NCI-H2029 (cell line): ENCODE data around the gene LRCH2.
"Not testable (repeated sequence)": the region's sequence is repeated elsewhere in the genome, so short reads cannot be mapped to it uniquely, and the experiment has no call there.

Experiments
- DNase-seq: peaks from one replicate; lab custom pipeline; 2025; lab: John Stamatoyannopoulos, UW

LRCH2 gene, protein sequence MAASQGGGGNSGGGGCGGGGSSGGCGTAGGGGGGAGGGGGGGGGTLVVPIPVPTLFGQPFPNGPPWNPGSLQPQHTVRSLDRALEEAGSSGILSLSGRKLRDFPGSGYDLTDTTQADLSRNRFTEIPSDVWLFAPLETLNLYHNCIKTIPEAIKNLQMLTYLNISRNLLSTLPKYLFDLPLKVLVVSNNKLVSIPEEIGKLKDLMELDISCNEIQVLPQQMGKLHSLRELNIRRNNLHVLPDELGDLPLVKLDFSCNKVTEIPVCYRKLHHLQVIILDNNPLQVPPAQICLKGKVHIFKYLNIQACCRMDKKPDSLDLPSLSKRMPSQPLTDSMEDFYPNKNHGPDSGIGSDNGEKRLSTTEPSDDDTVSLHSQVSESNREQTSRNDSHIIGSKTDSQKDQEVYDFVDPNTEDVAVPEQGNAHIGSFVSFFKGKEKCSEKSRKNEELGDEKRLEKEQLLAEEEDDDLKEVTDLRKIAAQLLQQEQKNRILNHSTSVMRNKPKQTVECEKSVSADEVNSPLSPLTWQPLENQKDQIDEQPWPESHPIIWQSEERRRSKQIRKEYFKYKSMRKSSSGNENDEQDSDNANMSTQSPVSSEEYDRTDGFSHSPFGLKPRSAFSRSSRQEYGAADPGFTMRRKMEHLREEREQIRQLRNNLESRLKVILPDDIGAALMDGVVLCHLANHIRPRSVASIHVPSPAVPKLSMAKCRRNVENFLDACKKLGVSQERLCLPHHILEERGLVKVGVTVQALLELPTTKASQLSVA

DNA sequence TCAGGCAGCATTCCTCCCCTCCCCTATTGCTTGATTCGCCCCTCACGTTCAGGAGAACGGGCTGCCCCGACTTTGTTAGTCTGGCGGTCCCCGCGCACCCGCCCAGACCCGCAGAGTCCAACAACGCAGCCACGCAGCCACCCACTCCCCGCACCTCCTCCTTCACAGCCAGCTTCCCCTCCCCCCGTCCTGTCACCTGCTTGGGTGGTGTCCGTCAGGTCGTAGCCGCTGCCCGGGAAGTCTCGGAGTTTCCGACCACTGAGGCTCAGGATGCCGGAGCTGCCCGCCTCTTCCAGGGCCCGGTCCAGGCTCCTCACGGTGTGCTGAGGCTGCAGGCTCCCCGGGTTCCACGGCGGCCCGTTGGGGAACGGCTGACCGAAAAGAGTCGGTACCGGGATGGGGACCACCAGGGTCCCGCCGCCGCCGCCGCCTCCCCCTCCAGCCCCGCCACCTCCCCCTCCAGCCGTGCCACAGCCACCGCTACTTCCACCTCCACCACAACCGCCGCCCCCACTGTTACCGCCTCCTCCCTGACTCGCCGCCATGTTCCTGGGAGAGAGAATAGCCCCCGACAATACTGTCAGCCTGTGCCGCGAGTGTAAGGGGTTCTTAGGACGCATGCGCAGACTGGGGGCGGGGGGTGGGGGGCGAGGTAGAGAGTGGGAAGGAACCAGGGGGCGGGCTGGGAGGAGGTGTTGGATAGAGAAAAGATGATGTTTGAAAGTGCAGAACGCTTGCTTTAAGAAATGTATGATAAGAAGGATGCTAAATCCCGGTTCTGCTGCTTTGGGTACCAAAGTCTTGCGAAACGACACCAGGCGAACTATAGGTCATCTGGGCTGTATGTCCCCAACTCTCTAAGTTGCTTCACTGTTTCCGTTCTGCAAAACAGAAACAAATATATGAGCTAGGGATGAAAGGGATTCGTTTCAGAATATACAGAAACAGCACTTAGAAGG is at the start of gene LRCH2:
Gene LRCH2, minus strand, starts transcription at position 600 of the 959 bp plus-strand sequence. Its CDS starts 55 bp downstream, at position 545.
- DNase-seq = no peak

DNA sequence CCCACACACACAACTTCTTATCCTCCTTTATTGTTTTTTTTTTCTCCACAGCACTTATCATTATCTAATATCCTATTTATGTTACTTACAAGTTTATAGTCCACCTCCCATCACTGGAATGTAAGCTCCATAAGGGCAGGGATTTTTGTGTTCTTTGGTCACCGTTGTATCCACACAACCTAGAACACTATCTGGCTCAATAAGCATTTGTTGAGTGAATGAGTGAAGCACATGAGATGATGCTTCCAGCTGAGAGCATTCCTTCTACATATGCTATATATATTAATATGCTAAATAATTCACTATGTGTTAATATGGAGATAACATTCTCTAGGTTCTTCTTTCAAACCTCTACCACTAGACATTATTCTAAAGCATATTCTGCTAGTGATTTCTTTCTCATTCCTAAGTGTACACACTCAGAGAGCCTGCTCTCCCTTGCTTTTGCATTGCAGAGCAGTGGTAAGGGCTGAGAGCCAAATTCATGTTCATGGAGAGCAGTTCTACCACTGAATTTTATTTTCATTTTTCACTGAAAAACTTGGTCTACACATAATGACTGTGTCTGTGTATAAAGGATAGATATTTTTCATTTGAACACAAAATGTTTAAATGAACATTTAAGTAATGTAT is 35.3 kb upstream of the LRCH2 start:
- no peak for DNase-seq

DNA sequence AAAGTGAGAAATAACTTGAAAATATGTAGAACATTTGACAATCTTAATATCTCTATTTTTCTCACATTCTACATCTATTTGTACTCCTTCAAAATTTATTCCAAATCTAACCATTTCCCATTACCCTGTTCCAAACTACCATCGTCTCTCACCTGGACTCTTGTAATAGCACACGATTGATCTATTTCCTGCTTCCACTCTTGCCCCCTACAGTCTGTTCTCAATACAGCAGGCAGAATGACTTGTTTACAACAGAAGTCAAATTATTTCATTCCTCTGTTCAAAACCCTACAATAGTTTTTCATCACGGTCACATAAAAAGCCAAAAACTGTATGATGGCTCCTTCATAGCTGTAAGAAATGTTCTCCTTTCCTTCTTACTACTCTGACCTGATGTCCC is 34.5 kb upstream of the LRCH2 start:
- no peak for DNase-seq

DNA sequence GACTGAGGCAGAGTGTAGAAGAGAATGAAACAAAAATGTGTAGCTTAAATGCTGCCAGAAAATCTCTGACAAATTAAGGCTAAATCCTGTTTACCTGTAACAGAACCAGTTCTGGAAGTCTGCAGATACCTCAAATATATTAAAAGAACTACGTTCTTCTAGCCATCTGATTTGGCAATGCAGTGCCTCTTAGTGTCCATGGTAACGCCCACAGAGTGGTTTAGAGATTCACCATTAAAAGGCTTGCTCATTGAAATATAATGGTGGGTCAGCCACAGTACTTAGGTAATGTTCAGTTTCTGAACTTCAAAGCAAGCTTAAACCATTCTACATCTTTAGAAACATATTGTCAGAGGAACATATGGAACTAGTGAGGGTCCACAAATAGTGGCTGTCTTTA is 32.4 kb upstream of the LRCH2 start:
- no peak for DNase-seq

DNA sequence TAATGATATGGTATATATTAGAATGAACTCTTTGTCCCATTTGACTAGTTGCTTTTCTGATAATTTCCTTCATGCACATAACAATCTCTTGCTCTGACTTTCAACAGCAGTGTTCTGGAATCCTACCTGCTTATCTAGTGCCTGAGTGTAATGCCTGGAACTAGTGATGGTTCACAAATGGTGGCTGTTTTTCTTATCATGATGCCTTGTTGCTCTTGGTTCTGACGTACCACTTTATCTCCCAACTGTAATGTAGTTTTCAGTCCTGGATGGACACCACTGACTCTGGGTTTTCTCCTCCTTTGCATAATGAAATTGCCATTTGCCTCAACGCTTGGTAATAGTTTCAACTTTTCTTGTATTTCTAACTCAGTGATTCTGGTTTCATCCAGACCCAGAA is 30.1 kb upstream of the LRCH2 start:
- DNase-seq = no peak

DNA sequence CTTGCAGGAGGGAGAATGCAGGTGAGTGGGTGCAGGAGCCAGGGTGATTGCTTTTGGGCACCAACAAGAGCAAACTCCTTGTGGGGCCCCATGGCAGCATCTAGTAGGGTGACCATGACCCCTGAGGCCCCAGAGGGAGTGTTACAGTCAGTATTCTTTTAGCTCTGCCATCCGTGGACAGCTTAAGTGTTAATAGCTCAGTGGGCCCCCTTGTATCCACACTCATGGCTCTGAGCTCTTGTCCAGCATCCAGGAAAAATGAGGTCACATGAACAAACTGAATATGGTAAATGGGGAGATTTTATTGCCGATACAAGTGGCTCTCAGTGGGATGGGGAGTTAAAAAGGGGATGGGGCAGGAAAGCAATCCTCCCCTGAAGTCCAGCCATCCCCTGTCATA is 27.3 kb upstream of the LRCH2 start:
- no peak for DNase-seq

DNA sequence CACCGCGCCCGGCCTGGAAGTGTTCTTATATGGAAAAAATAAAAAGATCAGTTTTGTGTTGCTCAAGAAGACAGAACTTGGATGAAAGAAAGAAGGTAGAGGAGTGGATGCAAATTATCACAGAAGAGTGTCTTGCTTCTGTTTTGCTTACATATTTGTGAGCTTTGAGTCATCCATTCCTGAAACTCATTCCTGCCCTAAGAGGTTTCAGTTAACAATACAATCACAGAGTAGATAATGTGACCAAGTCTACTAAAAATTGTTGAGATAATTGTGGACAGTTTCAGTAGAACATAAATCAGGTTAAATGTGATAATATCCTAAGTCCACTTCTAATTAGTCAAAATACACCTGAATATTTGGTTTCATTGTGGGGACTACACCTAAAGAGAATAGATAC is 26.4 kb upstream of the LRCH2 start:
- no peak for DNase-seq

DNA sequence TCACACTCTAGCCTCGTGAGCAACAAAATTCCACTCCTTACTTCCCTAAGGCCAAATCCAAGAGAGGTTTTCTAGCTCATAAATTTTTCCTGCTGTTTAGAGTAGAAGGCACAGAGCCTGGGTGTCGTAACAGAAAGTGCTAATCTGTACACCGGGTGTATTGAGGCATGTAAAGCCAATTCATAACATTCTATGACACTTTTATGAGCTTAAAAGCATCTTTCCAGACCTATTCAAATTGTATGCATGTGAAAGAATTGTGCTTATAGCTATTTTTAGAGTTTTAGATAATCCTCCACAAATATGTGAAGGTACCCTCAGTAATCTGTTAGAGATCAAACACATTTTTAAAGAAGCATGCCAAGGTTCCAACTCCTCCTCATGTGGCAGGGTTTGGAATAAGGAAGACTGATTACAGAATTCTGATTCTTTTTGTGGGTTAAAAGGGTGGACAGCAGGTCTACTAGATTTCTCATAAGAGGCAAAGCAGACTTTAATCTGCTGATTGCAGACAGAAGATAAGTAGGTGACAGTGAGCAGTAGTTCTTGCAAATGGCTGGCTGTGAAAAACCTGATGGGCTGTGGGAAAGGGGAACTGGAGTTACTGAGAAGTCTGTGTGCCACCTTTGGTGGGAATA is 25.5 kb upstream of the LRCH2 start:
- DNase-seq = no peak

DNA sequence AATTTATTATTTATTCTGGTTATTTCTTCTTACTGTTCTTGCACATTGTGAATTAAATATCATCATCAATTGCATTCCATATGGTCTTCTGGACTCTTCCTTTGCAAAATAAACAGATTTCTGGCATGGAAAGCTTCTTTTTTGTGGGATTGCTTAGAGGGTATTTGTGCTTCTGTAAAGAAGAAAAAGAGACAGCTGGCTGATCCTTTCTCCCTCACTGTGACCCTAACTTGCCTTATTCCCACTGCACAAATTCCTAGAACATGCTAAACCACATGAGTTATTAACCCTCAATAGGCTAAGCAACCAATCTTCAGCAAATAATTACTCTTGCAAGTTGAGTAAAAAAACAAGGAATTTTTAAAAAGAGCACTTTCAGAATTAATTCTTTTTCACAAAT is 23.8 kb upstream of the LRCH2 start:
- no peak for DNase-seq

DNA sequence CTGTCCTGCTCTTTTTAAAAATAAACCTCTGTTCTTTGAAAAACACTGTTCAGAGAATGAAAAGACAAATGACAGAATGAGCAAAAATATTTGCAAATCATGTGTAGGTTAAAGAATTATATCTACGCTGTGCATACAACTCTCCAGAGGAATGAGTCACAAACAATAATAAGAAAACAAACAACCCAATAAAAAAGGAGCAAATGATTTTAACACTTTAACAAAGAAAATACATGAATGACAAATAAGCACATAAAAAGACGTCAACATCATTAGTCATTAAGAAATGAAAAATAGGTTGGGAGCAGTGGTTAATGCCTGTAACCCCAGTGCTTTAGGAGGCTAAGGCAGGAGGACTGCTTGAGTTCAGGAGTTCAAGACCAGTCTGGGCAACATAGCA is 21.1 kb upstream of the LRCH2 start:
- no peak for DNase-seq

DNA sequence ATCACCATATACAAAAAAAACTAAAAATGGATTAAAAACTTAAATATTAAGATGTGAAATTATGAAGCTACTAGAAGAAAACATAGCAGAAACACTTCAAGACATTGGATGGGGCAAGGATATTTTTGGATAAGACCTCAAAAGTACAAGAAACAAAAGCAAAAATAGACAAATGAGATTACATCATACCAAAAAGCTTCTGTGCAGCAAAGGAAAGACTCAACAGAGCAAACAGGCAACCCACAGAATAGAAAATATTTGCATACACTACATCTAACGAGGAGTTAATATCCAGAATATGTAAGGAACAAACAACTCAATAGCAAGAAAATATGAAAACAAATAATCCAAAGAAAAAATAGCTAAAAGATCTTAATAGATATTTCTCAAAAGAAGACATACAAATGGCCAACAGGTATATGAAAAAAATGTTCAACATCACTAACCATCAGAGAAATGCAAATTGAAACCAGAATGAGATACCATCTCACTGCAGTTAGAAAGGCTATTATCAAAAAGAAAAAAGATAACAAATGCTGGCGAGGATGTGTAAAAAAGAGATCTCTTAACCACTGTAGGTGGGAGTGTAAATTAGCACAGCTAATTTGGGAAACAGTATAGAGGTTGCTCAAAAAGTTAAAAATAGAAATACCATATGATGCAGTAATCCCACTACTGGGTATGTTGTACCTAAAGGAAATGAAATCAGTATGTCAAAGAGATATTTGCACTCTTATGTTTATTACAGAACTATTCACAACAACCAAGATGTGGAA is 17.8 kb upstream of the LRCH2 start:
- no peak for DNase-seq

DNA sequence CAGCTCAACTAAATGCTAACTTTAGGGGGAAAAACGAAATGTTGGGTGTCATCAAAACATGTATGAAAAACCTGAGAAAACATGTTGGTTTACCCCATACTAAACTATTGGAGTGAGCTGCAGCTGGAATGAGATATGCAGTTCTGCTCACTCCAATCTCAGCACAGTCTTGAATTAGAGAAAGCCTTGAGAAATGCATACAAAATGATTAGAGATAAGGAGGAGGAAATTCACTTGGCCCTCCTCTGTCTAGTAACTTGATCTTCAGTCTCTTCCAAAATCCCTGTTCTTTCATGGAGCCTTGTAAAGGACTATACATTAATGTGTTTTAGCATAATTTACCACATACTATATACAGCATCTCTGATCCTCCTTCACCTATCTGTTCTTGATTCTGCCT is 3.2 kb upstream of the LRCH2 start:
- no peak for DNase-seq

DNA sequence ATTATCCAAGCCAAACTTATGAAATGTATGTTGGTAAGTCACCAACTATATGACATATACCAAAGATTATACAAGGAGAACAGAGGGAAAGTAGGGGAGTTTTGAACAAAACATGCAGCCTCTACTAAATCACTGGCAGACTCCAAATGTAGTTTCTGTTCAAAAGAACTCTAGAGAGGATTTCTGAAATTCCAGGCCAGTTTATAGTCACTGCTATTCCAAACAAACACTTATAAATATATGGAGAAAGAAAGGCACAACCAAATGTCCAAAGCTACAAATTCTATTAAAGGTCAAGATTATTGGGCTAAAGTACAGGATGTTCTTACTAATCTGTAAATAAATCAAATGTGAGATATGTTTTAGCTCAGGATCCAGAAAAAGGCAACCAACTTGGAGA is 2.7 kb upstream of the LRCH2 start:
- no peak for DNase-seq

DNA sequence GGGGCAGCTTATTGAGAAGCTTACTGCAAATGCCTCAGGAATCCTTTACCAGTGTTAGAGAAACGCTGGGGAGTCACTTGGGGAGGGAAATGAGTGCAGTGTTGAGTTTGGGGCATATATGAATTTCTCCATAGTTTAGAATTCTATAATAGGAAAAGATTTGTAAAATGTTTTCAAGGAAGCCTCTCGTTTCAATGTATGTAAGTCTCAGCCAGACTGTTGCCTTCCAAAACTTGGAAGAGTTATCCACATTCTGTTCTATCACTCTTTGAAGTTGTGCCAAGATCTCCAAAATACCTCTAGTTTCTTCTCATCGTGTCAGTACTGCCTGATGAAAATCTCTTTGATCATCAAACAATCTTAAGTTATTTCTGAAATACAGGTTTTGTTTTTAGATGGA is 565 bp upstream of the LRCH2 start:
- DNase-seq = no peak

DNA sequence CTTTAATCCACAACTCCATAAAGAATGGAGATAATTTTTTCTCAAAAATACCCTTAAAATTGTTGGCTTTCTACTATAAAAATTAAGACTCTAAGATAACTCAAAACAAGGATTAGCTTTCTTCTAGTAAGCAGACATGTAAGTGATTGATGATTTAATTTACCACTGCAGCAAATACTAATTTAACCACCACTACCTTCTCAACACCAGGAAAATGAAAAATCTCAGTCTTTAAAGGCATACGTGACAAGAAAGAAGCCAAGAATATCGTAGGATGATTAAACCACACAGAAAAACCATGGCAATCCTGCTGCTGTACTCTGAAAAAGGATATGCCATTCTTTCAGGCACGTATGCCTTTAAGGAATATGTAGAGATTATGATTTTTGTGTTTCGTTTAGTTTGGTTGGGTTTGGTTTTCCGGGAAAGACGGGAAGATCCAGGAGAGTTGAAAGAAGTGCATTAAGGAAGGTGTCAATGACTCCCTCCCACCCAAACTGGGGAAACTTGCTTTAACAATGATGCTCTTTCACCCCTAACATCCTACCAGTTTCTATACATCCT is 881 bp downstream of the LRCH2 start:
- DNase-seq = no peak

DNA sequence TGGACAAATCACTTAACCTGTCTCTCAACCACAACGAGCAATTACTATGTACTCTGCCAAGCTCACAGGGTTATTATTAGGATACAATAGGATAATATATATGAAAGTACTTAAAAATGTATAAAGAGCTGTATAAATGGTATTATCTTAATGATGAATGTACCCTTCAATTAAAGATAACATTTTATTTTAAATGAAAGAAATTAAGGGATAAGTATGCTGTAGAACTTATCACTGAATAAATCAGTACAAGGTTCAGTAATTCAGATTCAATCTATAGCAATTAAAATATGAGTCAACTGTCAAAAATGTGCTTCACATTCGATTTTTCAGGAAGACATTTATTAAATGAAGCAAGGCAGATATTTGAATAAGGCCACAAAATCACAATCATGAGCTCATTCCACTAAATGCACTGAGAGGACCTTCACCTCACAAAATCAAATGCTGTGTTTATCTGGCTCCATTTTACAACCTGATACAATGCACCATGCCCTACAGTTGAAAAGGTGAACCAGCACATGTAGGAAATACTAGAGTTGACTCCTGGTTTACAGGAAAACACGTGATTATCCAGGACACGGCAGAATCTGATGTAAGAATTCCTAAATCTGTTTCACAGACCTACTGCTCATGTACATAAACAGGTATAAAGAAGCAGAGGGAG is 4.4 kb downstream of the LRCH2 start:
- DNase-seq = no peak

DNA sequence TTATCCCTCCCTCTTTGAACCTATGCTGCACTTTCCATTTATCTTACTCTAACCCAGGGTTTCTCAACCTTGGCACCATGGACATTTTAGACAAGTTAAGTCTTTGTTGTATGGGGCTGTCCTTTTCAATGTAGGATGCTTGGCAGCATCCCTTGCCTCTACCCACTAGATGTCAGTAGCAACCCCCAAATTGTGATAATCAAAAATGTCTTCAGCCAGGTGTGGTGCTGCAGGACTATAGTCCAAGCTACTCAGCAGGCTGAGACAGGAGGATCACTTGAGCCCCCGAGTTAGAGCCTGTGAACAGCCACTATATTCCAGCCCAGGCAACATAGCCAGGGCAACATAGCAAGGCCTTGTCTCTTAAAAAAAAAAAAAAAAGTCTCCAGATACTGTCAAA is 7.0 kb downstream of the LRCH2 start:
- peak; percentile 0 for DNase-seq

DNA sequence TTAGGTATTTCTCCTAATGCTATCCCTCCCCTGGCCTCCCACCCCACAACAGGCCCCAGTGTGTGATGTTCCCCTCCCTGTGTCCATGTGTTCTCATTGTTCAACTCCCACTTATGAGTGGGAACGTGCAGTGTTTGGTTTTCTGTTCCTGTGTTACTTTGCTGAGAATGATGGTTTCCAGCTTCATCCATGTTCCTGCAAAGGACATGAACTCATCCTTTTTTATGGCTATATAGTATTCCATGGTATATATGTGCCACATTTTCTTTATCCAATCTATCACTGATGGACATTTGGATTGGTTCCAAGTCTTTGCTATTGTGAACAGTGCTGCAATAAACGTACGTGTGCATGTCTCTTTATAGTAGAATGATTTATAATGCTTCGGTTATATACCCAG is 16.6 kb downstream of the LRCH2 start:
- DNase-seq = not testable (repeated sequence)

DNA sequence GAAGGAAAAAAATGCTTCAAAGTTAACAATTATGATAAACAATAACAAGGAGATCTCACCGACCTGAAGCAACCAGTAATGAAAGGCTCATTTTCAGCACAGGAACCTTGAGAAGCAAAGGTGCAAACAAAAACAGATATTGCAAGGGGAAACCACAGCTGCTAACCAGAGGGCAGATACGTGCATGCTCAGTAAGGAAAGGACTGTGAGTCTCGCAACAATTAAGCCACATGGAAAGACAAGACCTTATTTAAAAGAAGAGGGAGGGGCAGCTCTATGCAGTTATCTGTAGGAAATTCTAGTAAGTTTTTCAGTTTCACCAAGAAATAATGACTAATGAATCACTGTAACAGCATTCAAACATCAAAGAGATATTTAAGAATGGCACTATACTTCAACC is 19.3 kb downstream of the LRCH2 start:
- DNase-seq = no peak

DNA sequence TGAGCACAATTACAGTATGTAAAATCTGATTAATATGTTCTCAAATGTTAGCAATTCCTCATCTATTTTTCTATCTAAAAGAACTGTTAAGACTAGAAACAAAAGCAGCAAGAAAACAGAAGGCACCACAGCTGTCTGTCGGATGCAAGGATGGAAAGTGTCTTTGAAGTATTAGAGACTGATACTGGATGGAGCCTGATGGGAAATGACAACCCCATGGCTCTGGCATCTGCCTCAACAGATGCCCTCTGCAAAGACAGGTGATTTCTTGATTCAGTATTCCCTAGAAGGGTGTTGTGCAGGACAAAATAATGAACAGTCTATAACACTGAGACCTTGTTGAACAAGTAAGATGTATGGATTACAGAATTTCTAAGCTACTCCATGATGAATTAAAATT is 19.7 kb downstream of the LRCH2 start:
- no peak for DNase-seq
